Small intestine (tissue), 7 donors: ENCODE results near the gene ZNF565. TPM values are rescaled to one million over a fixed set of nuclear protein-coding genes. Genes with fewer than 3 reads are reported as not detected.
A peak's percentile ranks its signal among the peaks of the same experiment; 100 is the strongest.

Source experiments
- DNase-seq, 2 donors: peaks; one replicate each; pipeline versions ENCODE4 v3.0.0 to v3.0.0-alpha.2; 2013
- FAIRE-seq: peaks from 2 replicates; lab custom pipeline; 2012; peaks lifted over from hg19 to GRCh38; lab: Jason Lieb, UNC
- H3K27ac ChIP-seq, 3 donors: one replicate each; pipeline ENCODE4 v1.5.1; 2013; ENCODE audit warnings: low read length in 2 of 3, mild to moderate bottlenecking in 2 of 3, control low read depth in 1 of 3, inconsistent platforms in 1 of 3, low read depth in 1 of 3, moderate library complexity in 1 of 3
- H3K27me3 ChIP-seq, 3 donors: one replicate each; pipeline ENCODE4 v1.6.1; 2013; ENCODE audit warnings: low read length in 3 of 3, inconsistent platforms in 1 of 3; ENCODE audit not compliant: control insufficient read depth in 3 of 3, insufficient read depth in 3 of 3
- H3K36me3 ChIP-seq, 3 donors: one replicate each; pipeline ENCODE4 v1.6.1; 2013; ENCODE audit warnings: low read length in 3 of 3, inconsistent platforms in 1 of 3, low read depth in 1 of 3, mild to moderate bottlenecking in 1 of 3, moderate library complexity in 1 of 3; ENCODE audit not compliant: control insufficient read depth in 3 of 3, insufficient read depth in 2 of 3
- H3K4me1 ChIP-seq, 3 donors: one replicate each; pipeline ENCODE4 v1.6.1; 2013; ENCODE audit warnings: low read length in 2 of 3, inconsistent platforms in 1 of 3, low read depth in 1 of 3, mild to moderate bottlenecking in 1 of 3, moderate library complexity in 1 of 3; ENCODE audit not compliant: control insufficient read depth in 3 of 3, insufficient read depth in 2 of 3
- H3K4me3 ChIP-seq, 3 donors: one replicate each; pipeline ENCODE4 v1.5.1; 2013; ENCODE audit warnings: low read length in 3 of 3, control low read depth in 1 of 3, inconsistent platforms in 1 of 3, low read depth in 1 of 3, mild to moderate bottlenecking in 1 of 3, moderate library complexity in 1 of 3
- H3K9me3 ChIP-seq, 2 donors: one replicate each; pipeline ENCODE4 v1.6.1; 2013; ENCODE audit warnings: low read depth in 1 of 2, low read length in 1 of 2; ENCODE audit not compliant: control insufficient read depth in 2 of 2, insufficient read depth in 1 of 2
- WGBS, 3 donors: extraction: QIAGEN DNeasy Blood & Tissue Kit; methylation state at CpG; one replicate each; pipeline ENCODE4 v1.1.7; 2013; 5-methylcytosine and 5-hydroxymethylcytosine counted together
- polyA plus RNA-seq, 4 donors: library from polyadenylated mRNA; stranded (reverse) in 3 of 4; unstranded in 1 of 4; fragments of 200-250 nt in 3 of 4; fragments of 120-200 nt in 1 of 4; gene quantifications; one replicate each; pipeline versions ENCODE4 v1.2.1 to v1.2.3, GENCODE V29; 2013
- donor health status: healthy with polysubstance abuse.
- donor health status: control.
- donor health status: control.
- donor health status: Bipolar disorder and iron deficiency.
- donor health status: healthy.

Gene ZNF565
- polyA plus RNA-seq, 4 donors = 1.6 to 4.8 (median 2.8) TPM

DNA sequence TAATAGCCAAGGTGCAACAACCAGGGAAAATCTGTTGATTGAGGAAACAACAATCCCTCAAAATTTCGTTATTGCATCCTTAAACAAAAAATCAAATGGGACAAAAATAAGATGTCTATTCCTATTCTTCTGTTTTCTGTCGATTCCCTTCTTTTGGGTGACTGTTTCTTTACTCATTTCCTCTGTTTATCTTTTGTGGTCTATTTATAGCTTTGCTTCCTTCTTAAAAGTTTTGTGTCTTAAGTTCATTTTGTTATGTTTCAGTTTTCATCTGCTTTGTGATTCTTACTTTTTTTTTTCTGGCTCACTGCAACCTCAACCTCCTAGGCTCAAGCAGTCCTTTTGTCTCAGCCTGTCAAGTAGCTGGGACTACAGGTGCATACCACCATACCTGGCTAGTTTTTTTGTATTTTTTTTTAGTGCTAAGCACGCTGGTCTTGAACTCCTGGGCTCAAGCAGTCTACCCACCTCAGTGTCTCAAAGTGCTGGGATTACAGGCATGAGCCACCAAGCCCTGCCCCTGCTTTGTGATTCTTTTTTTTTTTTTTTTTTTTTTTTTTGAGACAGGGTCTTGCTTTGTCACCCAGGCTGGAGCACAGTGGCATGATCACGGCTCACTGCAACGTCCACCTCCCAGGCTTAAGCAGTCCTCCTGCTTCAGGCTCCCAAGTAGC is 10.9 kb upstream of the ZNF565 start:
- FAIRE-seq (no peak), DNase-seq (no peak)
- no peaks in the 10 kb centered on the region for H3K4me1 ChIP-seq
- no peak overlapping the region for H3K4me3 ChIP-seq
- 54 to 87% (median 67%) methylated on average over 5 of the region's 5 CpGs for WGBS, 3 donors
- peaks cover 0 to 50% of the 10 kb centered on the region in 2 donors for H3K9me3 ChIP-seq
- H3K36me3 ChIP-seq = peaks cover 30 to 58% (median 43%) of the 10 kb centered on the region in 3 donors
- peak overlapping the region in 1 of 3 donors; percentile 45 for H3K27ac ChIP-seq
- H3K27me3 ChIP-seq = no peaks in the 10 kb centered on the region

DNA sequence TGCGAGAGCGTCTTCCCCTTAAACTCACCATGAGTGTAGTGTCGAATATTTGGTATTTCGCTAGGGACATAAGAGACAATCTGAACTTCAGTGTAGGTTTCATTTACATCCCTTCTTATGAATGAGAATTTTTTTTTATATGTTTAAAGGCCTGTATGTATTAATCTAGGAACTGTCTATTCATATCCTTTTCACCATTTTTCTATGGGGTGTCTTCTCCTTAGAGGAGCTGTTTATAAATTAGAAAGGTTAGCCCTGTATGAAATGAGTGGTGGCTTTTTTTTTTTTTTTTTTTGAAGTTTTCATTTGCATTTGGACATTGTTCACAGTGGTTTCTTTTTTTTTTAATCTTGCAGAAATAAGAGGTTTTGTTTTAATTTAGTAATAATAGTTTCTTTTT is 8.0 kb upstream of the ZNF565 start:
- 95 to 97% (median 96%) methylated on average over 4 of the region's 4 CpGs for WGBS, 3 donors
- FAIRE-seq = no peak

DNA sequence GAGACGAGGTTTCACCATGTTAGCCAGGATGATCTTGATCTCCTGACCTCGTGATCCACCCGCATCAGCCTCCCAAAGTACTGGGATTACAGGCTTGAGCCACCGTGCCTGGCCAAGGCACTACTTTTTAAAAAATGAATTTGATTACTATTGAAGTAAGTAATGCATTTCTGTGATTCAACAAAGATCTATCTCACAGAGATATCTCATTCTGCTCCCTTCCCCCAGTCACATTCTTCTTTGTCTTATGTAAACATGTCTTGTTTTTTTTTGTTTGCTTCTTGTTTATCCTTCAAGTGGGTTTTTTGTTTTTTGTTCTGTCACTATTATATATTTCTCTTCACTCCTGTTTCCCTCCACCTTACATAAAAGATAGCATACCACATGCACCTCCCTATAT is 7.0 kb upstream of the ZNF565 start:
- Histone ChIP-seq H3K27ac (no peak overlapping the region), H3K36me3 (peaks cover 12 to 39% (median 22%) of the 10 kb centered on the region in 3 donors), H3K9me3 (peaks cover 0 to 25% of the 10 kb centered on the region in 2 donors), H3K4me3 (no peak overlapping the region), H3K4me1 (peaks cover 0 to 3% (median 0%) of the 10 kb centered on the region in 3 donors), H3K27me3 (no peaks in the 10 kb centered on the region)
- no peak for FAIRE-seq
- no peak for DNase-seq
- WGBS, 3 donors = 92 to 98% (median 95%) methylated on average over 4 of the region's 4 CpGs

More for the DNA sequence above, 8.0 kb upstream of the ZNF565 start:
- DNase-seq = no peak
- H3K9me3 ChIP-seq = peaks cover 0 to 34% of the 10 kb centered on the region in 2 donors
- no peaks in the 10 kb centered on the region for H3K27me3 ChIP-seq
- no peak overlapping the region for H3K27ac ChIP-seq
- no peaks in the 10 kb centered on the region for H3K4me1 ChIP-seq
- no peak overlapping the region for H3K4me3 ChIP-seq
- peaks cover 14 to 47% (median 24%) of the 10 kb centered on the region in 3 donors for H3K36me3 ChIP-seq

DNA sequence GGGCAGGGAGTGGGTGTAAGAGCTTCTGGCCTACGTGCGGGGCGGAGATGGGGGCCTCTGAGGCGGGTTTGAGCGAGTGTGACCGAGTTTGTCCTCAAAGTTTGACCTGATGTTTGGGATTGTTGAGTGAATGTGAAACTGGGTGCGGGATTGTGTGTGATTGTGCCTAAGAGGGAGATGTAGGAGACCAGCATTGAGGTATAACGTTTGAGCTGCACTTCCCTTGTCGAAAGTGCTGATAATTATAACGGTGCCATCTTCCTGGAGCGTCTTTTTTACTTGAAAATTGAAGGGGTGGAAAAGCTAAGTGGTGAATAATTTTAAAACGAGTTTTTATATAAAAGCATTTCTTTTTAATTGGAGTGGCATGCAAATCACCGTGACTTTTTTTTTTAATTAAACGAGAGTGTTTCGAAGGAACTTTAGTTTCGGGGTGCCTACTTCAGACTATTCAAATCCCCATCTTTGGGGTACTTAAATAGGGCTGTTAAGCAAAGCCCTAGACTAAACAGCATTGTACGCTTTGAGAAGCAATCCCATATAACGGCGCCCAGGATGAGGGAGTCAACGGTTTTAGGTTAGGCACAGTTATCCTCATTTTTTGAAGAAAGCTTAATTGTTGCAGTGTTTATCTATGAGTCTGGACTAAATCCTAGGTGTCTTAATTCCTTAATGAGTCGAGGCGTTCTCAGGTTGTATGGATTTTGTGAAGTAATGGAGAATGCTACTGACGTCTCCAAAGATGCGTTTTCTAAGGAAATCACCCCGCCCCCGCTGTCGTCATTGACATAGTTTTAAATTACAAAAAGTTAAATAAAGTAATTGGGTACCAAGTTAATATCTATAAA is 1.0 kb upstream of the ZNF565 start:
- FAIRE-seq = no peak
- H3K27me3 ChIP-seq = no peaks in the 10 kb centered on the region
- WGBS, 3 donors = 1 to 4% (median 3%) methylated on average over 27 of the region's 27 CpGs
- H3K4me1 ChIP-seq = peaks cover 0 to 8% (median 0%) of the 10 kb centered on the region in 3 donors
- H3K9me3 ChIP-seq = peaks cover 0 to 4% of the 10 kb centered on the region in 2 donors
- DNase-seq = peak in 1 of 2 donors; percentile 44
- peak overlapping the region; percentile 89 to 99 (median 98) for H3K27ac ChIP-seq
- H3K36me3 ChIP-seq = peaks cover 0 to 6% (median 6%) of the 10 kb centered on the region in 3 donors
- H3K4me3 ChIP-seq = peak overlapping the region; percentile 64 to 100 (median 83)

DNA sequence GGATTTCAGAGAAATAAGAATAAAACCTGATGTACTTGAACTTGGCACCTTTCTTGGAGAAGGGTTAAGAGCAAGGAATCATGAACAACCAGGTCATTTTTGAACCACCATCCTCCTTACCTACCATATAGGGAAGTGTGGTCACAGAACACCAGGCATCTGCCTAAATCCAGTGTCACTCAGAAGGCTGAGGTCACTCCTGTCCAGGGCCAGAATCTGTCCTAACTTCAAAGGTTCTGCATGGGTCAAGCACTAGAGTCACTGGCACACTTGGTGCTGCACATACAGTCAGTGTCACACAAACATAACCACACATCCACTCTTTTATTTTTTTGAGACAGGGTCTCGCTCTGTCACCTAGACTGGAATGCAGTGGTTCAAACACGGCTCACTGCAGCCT is 1.6 kb downstream of the ZNF565 start:
- no peaks in the 10 kb centered on the region for H3K27me3 ChIP-seq
- H3K27ac ChIP-seq = no peak overlapping the region
- no peak for FAIRE-seq
- WGBS, 3 donors = 88 to 95% (median 90%) methylated on average over 2 of the region's 2 CpGs
- H3K4me1 ChIP-seq = peaks cover 0 to 8% (median 0%) of the 10 kb centered on the region in 3 donors
- H3K4me3 ChIP-seq = no peak overlapping the region
- no peak for DNase-seq
- H3K9me3 ChIP-seq = no peaks in the 10 kb centered on the region
- H3K36me3 ChIP-seq = no peaks in the 10 kb centered on the region

GRCh38 chr19:36210497-36210896 is 4.0 kb downstream of the ZNF565 start:
- no peak for FAIRE-seq
- DNase-seq = no peak
- Histone ChIP-seq H3K36me3 (peaks cover 0 to 4% (median 0%) of the 10 kb centered on the region in 3 donors), H3K4me1 (no peaks in the 10 kb centered on the region), H3K27ac (no peak overlapping the region), H3K4me3 (no peak overlapping the region), H3K27me3 (no peaks in the 10 kb centered on the region), H3K9me3 (no peaks in the 10 kb centered on the region)
- 90 to 91% (median 90%) methylated on average over 8 of the region's 8 CpGs for WGBS, 3 donors

- Histone ChIP-seq H3K27ac (no peak overlapping the region), H3K4me1 (no peaks in the 10 kb centered on the region), H3K9me3 (no peaks in the 10 kb centered on the region), H3K36me3 (peaks cover 0 to 4% (median 0%) of the 10 kb centered on the region in 3 donors), H3K4me3 (no peak overlapping the region), H3K27me3 (no peaks in the 10 kb centered on the region)
- no peak for DNase-seq
- FAIRE-seq = no peak
- 96 to 98% (median 97%) methylated on average over 7 of the region's 7 CpGs for WGBS, 3 donors
Measured at GRCh38 chr19:36209372-36209771, 5.1 kb downstream of the ZNF565 start.

GRCh38 chr19:36207605-36208252 is 6.7 kb downstream of the ZNF565 start:
- no peaks in the 10 kb centered on the region for H3K9me3 ChIP-seq
- no peak for FAIRE-seq
- H3K4me1 ChIP-seq = no peaks in the 10 kb centered on the region
- H3K27ac ChIP-seq = no peak overlapping the region
- DNase-seq = no peak
- H3K27me3 ChIP-seq = no peaks in the 10 kb centered on the region
- WGBS, 3 donors = 86 to 96% (median 91%) methylated on average over 3 of the region's 3 CpGs
- peaks cover 0 to 6% (median 1%) of the 10 kb centered on the region in 3 donors for H3K36me3 ChIP-seq
- no peak overlapping the region for H3K4me3 ChIP-seq
